OCI-LY1 (cell line): Measurements from ENCODE around the gene DNAJC6.

ENCODE experiments used
- H2AFZ ChIP-seq: fragments of 200-600 bp; sonication (generic), shearing (Covaris generic); 2 replicates; pipeline ENCODE4 v1.6.0; 2014; ENCODE audit warnings: antibody characterized with exemption, mild to moderate bottlenecking, low read length
- H3F3A ChIP-seq: fragments of 200-600 bp; sonication (generic), shearing (Covaris generic); 2 replicates; pipeline ENCODE4 v1.6.0; 2014; ENCODE audit warnings: mild to moderate bottlenecking, antibody characterized with exemption, low read length, moderate library complexity; ENCODE audit not compliant: insufficient read depth
- H3K27ac ChIP-seq: fragments of 200-600 bp; sonication (generic); 2 replicates; pipeline ENCODE4 v1.5.1; 2014; ENCODE audit warnings: low read length, mixed run types, mild to moderate bottlenecking, low read depth; ENCODE audit not compliant: poor library complexity, severe bottlenecking
- H3K27me3 ChIP-seq: fragments of 200-600 bp; sonication (generic); 2 replicates; pipeline ENCODE4 v1.6.0; 2014; ENCODE audit warnings: antibody characterized with exemption, mild to moderate bottlenecking, low read length, moderate library complexity; ENCODE audit not compliant: insufficient read depth
- H3K36me3 ChIP-seq: fragments of 200-600 bp; sonication (generic); 2 replicates; pipeline ENCODE4 v1.6.1; 2014; ENCODE audit warnings: mild to moderate bottlenecking, antibody characterized with exemption, low read length, moderate library complexity, mixed read lengths; ENCODE audit not compliant: insufficient read depth
- H3K4me1 ChIP-seq: fragments of 200-600 bp; sonication (generic); 2 replicates; pipeline ENCODE4 v1.5.1; 2014; ENCODE audit warnings: mild to moderate bottlenecking, low read length, moderate library complexity; ENCODE audit not compliant: insufficient read depth, severe bottlenecking
- H3K4me2 ChIP-seq: fragments of 200-600 bp; sonication (generic), shearing (Covaris generic); 2 replicates; pipeline ENCODE4 v1.6.1; 2014; ENCODE audit warnings: low read length
- H3K4me3 ChIP-seq: fragments of 200-600 bp; sonication (generic); 2 replicates; pipeline ENCODE4 v1.5.1; 2014; ENCODE audit warnings: low read length, low read depth, mild to moderate bottlenecking, mixed read lengths; ENCODE audit not compliant: poor library complexity, severe bottlenecking
- H3K79me2 ChIP-seq: fragments of 200-600 bp; shearing (Covaris generic); 2 replicates; pipeline ENCODE4 v1.6.1; 2016; ENCODE audit warnings: mixed run types, low read length, mixed read lengths; ENCODE audit not compliant: insufficient read depth
- H3K9ac ChIP-seq: fragments of 200-600 bp; sonication (generic), shearing (Covaris generic); 2 replicates; pipeline ENCODE4 v1.6.1; 2014; ENCODE audit warnings: mild to moderate bottlenecking, low read length, mixed read lengths
- H3K9me2 ChIP-seq: fragments of 200-600 bp; sonication (generic), shearing (Covaris generic); 2 replicates; pipeline ENCODE4 v1.6.1; 2014; ENCODE audit warnings: low read depth, mild to moderate bottlenecking, low read length, mixed read lengths
- H3K9me3 ChIP-seq: fragments of 200-600 bp; shearing (Covaris generic); 2 replicates; pipeline ENCODE4 v1.6.1; 2014; ENCODE audit warnings: low read length, mixed read lengths
- H4K20me1 ChIP-seq: fragments of 200-600 bp; sonication (generic), shearing (Covaris generic); 2 replicates; pipeline ENCODE4 v1.6.0; 2016; ENCODE audit warnings: mild to moderate bottlenecking, low read length; ENCODE audit not compliant: insufficient read depth
- EZH2 ChIP-seq: fragments of 200-600 bp; sonication (generic), shearing (Covaris generic); IDR thresholded peaks from 2 replicates; pipeline ENCODE4 v1.8.0; 2017; ENCODE audit warnings: borderline replicate concordance, mixed run types, mild to moderate bottlenecking, antibody characterized with exemption, low read length, moderate library complexity, mixed read lengths
- TF ChIP-seq, protein P1 (sequence below): fragments of 200-600 bp; sonication (generic), shearing (Covaris generic); IDR thresholded peaks from 2 replicates; pipeline ENCODE4 v1.5.1; 2017; ENCODE audit warnings: mild to moderate bottlenecking, antibody characterized with exemption, low read length, moderate library complexity, mixed read lengths

DNAJC6 gene

DNA sequence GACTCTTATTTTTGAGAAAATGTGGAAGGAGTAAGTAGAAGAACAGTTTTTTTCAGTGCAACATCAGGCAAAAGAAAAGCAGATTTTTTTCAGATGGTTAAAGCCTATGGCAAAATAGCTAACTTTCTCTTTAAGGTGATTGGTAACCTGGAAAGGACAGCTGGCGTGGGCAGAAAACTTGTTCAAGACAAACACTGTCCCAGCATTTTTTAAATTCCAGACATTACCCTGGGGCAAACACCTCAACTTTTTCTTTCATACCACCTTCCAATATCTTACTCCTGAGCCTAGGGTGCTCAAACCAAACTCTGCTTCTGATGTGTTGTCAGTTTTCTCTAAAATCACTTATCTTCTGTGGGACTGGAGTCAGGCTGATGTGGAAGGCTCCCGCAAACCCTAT is 108.4 kb downstream of the DNAJC6 start:
- Histone ChIP-seq H3K4me3 (no peak overlapping the region), H2AFZ (no peak overlapping the region), H3K36me3 (no peaks in the 10 kb centered on the region), H3K9ac (no peak overlapping the region), H3K27me3 (no peaks in the 10 kb centered on the region), H3K4me2 (no peak overlapping the region), H3K27ac (no peak overlapping the region), H3F3A (no peaks in the 10 kb centered on the region), H3K9me2 (no peaks in the 10 kb centered on the region), H4K20me1 (no peaks in the 10 kb centered on the region), H3K9me3 (no peaks in the 10 kb centered on the region), H3K79me2 (0 out of 2 replicates have a peak, but pooled peaks cover 9% of the 10 kb centered on the region), H3K4me1 (peaks cover 25% of the 10 kb centered on the region)
- TF ChIP-seq EZH2 = no peak
- TF ChIP-seq, protein P1, sequence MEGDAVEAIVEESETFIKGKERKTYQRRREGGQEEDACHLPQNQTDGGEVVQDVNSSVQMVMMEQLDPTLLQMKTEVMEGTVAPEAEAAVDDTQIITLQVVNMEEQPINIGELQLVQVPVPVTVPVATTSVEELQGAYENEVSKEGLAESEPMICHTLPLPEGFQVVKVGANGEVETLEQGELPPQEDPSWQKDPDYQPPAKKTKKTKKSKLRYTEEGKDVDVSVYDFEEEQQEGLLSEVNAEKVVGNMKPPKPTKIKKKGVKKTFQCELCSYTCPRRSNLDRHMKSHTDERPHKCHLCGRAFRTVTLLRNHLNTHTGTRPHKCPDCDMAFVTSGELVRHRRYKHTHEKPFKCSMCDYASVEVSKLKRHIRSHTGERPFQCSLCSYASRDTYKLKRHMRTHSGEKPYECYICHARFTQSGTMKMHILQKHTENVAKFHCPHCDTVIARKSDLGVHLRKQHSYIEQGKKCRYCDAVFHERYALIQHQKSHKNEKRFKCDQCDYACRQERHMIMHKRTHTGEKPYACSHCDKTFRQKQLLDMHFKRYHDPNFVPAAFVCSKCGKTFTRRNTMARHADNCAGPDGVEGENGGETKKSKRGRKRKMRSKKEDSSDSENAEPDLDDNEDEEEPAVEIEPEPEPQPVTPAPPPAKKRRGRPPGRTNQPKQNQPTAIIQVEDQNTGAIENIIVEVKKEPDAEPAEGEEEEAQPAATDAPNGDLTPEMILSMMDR = no peak

DNA sequence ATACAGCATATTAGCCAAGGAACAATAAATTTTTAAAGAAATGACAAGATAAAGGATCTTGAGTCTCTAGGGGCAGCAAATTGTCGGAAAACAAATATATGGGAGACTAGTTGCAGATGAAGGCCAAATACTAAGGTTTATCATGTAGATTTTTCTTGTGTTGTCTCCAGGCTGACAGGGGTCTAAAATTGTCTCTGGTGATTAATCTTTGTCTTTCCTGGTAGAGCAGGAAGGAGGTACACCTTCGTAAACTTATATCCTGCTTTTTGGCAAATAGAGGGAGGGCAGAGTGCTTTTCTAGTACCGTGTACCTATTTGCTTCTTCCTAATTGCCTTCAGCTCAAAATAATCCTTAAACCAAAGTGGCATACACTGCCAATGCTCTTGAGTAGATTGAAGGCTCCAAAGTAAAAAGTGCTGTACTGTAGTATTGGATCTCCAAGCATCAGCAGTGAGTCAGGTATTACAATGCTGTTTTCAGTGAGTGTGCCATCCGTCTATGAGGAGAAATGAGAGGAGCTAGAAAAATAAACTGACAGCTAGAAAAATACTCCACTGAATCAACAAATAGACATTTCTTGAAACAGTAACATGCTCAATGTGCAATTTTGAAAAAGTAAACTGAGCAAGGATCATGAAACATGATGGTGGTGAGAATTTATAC is 109.3 kb downstream of the DNAJC6 start:
- H3K4me2 ChIP-seq = no peak overlapping the region
- no peak overlapping the region; the same call in 1 of the 2 replicates for H3K9ac ChIP-seq
- peak overlapping the region; percentile 14 for H3K27ac ChIP-seq

DNA sequence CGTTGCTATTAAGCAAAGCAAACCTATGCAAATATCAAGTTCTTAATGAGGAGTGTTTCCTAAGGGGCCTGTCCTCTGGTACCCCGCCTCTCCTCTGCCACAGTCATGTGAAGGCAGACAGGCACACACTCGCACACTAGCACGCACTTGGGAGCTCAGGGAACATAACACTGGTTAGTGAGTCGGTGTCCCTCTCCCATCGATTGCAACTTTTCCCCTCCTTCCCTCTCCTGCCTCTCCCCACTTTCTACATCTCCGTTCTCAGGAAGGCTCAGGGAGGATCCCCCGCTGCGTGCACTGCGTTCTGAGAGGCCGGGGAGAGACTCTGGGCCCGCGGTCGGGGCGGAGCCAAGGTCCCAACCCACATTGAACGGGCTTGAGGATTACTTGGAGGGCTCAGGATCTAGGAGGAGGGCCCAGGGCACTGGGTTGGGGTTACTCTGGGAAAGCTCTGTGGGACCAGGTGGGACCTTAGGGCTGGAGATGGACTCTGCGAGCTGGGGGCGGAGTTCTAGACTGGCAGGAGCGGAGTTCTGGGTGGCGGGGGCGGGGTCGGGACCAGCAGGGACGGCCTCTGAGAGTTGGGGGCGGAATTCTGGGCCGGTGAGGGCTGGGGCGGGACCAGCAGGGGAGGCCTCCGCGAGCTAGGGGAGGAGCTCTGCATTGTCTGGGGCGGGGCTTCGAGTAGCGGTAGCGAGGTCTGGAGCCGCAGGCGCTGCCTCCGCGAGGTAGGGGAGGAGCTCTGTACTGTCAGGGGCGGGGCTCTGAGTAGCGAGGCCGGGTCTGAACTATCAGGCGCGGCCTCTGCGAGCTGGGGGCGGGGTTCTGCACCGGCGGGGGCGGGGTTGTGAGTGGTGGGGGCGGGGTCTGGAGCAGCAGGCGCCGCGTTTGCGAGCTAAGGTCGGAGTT is 110.6 kb downstream of the DNAJC6 start:
- peaks cover 37% of the 10 kb centered on the region for H3K4me1 ChIP-seq
- peak overlapping the region; percentile 91 for H3K4me3 ChIP-seq
- no peaks in the 10 kb centered on the region for H4K20me1 ChIP-seq
- H3K9me3 ChIP-seq = no peaks in the 10 kb centered on the region
- no peaks in the 10 kb centered on the region for H3K9me2 ChIP-seq
- peak overlapping the region; percentile 1 for H3K27ac ChIP-seq
- TF ChIP-seq EZH2 = no peak
- TF ChIP-seq, protein P1 = no peak
- H3K4me2 ChIP-seq = peak overlapping the region; percentile 81
- no peaks in the 10 kb centered on the region for H3K27me3 ChIP-seq
- H3F3A ChIP-seq = no peaks in the 10 kb centered on the region
- no peaks in the 10 kb centered on the region for H3K36me3 ChIP-seq
- peak overlapping the region; percentile 9; the same call in 1 of the 2 replicates for H2AFZ ChIP-seq
- 0 out of 2 replicates have a peak, but pooled peaks cover 9% of the 10 kb centered on the region for H3K79me2 ChIP-seq
- H3K9ac ChIP-seq = peak overlapping the region; percentile 91

More for the DNA sequence above, 109.3 kb downstream of the DNAJC6 start:
- Histone ChIP-seq H4K20me1 (no peaks in the 10 kb centered on the region), H3K9me3 (no peaks in the 10 kb centered on the region), H3F3A (no peaks in the 10 kb centered on the region), H3K4me1 (peaks cover 35% of the 10 kb centered on the region), H2AFZ (peak overlapping the region; percentile 39; the same call in 1 of the 2 replicates), H3K36me3 (no peaks in the 10 kb centered on the region), H3K4me3 (no peak overlapping the region), H3K27me3 (no peaks in the 10 kb centered on the region), H3K79me2 (0 out of 2 replicates have a peak, but pooled peaks cover 9% of the 10 kb centered on the region), H3K9me2 (no peaks in the 10 kb centered on the region)
- no peak for TF ChIP-seq EZH2
- TF ChIP-seq, protein P1 = no peak
